K562 (cell line): Measurements from ENCODE around the gene TBC1D16. TPM values are rescaled to one million over a fixed set of nuclear protein-coding genes. Genes with fewer than 3 reads are reported as not detected.

Experiments
- HNRNPUL1 ChIP-seq: fragments of 200-400 bp; formaldehyde crosslinking; IDR thresholded peaks from 2 replicates; pipeline ENCODE4 v1.6.1; 2017; ENCODE audit warnings: low read length
- JUNB ChIP-seq: fragments of 450-650 bp; formaldehyde crosslinking; conservative IDR thresholded peaks from 2 replicates; pipeline ENCODE4 v1.4.0; 2020; ENCODE audit warnings: mild to moderate bottlenecking
- KLF16 ChIP-seq: IDR thresholded peaks from 2 replicates; pipeline ENCODE4 v1.6.1; 2016; ENCODE audit warnings: antibody characterized with exemption
- NCOA1 ChIP-seq: fragments of 450-650 bp; IDR thresholded peaks from 2 replicates; pipeline ENCODE4 v1.6.1; 2016; ENCODE audit warnings: low read depth
- SIX5 ChIP-seq, 2 experiments: IDR thresholded peaks; 2 replicates each; pipeline ENCODE4 v1.6.1; 2011; ENCODE audit warnings: low read length in 2 of 2, borderline replicate concordance in 1 of 2, low read depth in 1 of 2, mild to moderate bottlenecking in 1 of 2, moderate library complexity in 1 of 2; ENCODE audit not compliant: insufficient read depth in 1 of 2
- SMAD1 ChIP-seq: fragments of 150-350 bp; IDR thresholded peaks from 2 replicates; pipeline ENCODE4 v1.6.1; 2014; ENCODE audit warnings: low read length, low read depth; ENCODE audit not compliant: partially characterized antibody
- TEAD2 ChIP-seq: fragments of 450-650 bp; IDR thresholded peaks from 2 replicates; pipeline ENCODE4 v1.6.1; 2016; ENCODE audit warnings: missing genetic modification characterization, control low read depth, missing compliant biosample characterization
- ZNF174 ChIP-seq: fragments of 250-450 bp; sonication (Bioruptor Pico); IDR thresholded peaks from 2 replicates; pipeline ENCODE4 v1.4.0; 2020; ENCODE audit warnings: mild to moderate bottlenecking
- polyA plus RNA-seq, 8 experiments: library from polyadenylated mRNA; depleted of rRNA in 4 of 8; stranded (reverse) in 5 of 8; unstranded in 3 of 8; fragments of >200 nt; fragmentation: Nextera tagmentation in 2 of 8; fragmentation: Illumina TruSeq in 1 of 8; extraction: Ambion mirVana in 2 of 8; extraction: Trizol in 1 of 8; gene quantifications; 2 replicates each; pipeline versions ENCODE4 v1.2.1 to v1.2.3, GENCODE V29; 2011 to 2014; ENCODE audit warnings: inconsistent platforms in 1 of 8, missing spikeins in 1 of 8
- total RNA-seq, 7 experiments: library from RNA; depleted of rRNA in 6 of 7; stranded (reverse); fragments of >200 nt in 6 of 7; fragmentation: Illumina TruSeq in 2 of 7; extraction: Trizol in 2 of 7; gene quantifications; 2 replicates each; pipeline versions ENCODE4 v1.2.1 to v1.2.3, GENCODE V29; 2011 to 2021; ENCODE audit warnings: low replicate concordance in 1 of 7
- TF ChIP-seq, protein P1 (sequence below): IDR thresholded peaks from 3 replicates; pipeline ENCODE4 v1.6.1; 2011; ENCODE audit warnings: borderline replicate concordance, mild to moderate bottlenecking, moderate library complexity; ENCODE audit not compliant: insufficient read length; ENCODE audit errors: extremely low read depth
- TF ChIP-seq, protein P2 (sequence below): fragments of 250-450 bp; sonication (Bioruptor Pico); IDR thresholded peaks from 2 replicates; pipeline ENCODE4 v1.8.0; 2022; ENCODE audit warnings: moderate library complexity, mild to moderate bottlenecking, inconsistent platforms

The TBC1D16 gene
- total and polyA plus RNA-seq, 9 of the 15 experiments (the other 6 are each of a cell fraction or from before 2014, with no cell fraction given), result 0.01 to 0.20 (median 0.03) TPM; not detected in 1

DNA sequence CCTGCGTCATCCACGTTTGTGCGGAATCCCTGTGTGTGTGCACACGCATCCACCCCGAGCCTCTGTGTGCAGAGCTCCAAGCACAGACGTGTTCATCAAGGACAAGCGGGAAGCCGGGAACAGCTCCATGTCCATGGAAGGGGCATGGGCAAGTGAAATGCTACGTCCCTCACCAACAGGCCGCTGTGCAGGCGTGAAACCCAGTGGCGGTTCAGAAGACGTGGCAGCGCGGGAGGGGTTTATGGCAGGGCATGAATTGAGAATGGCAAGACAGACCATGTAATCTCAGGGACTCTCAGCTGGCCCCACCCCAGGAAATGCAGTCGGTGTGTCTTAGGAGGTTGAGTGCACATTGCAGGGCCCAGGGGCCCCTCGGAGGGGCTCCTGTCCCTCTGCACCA is 52.7 kb downstream of the TBC1D16 start (continued):
- TF ChIP-seq, protein P1, sequence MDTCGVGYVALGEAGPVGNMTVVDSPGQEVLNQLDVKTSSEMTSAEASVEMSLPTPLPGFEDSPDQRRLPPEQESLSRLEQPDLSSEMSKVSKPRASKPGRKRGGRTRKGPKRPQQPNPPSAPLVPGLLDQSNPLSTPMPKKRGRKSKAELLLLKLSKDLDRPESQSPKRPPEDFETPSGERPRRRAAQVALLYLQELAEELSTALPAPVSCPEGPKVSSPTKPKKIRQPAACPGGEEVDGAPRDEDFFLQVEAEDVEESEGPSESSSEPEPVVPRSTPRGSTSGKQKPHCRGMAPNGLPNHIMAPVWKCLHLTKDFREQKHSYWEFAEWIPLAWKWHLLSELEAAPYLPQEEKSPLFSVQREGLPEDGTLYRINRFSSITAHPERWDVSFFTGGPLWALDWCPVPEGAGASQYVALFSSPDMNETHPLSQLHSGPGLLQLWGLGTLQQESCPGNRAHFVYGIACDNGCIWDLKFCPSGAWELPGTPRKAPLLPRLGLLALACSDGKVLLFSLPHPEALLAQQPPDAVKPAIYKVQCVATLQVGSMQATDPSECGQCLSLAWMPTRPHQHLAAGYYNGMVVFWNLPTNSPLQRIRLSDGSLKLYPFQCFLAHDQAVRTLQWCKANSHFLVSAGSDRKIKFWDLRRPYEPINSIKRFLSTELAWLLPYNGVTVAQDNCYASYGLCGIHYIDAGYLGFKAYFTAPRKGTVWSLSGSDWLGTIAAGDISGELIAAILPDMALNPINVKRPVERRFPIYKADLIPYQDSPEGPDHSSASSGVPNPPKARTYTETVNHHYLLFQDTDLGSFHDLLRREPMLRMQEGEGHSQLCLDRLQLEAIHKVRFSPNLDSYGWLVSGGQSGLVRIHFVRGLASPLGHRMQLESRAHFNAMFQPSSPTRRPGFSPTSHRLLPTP, result no peak
- no peak for TF ChIP-seq SMAD1
- no peak for TF ChIP-seq JUNB
- no peak for TF ChIP-seq HNRNPUL1
- no peak for TF ChIP-seq KLF16
- TF ChIP-seq SIX5 (IDR thresholded peaks at IDR 0.05; ENCODE audit: borderline replicate concordance in 1 of 2, insufficient read depth in 1 of 2, low read depth in 1 of 2, low read length in 2 of 2), result no peak
- TF ChIP-seq, protein P2, sequence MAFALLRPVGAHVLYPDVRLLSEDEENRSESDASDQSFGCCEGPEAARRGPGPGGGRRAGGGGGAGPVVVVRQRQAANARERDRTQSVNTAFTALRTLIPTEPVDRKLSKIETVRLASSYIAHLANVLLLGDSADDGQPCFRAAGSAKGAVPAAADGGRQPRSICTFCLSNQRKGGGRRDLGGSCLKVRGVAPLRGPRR (CRISPR knock-in tag), result no peak
- TF ChIP-seq TEAD2 (tag), result no peak
- TF ChIP-seq ZNF174, result no peak
- TF ChIP-seq NCOA1, result no peak
